SK-N-SH (cell line): ENCODE measurements around the gene HMOX2. TPM values are rescaled to one million over a fixed set of nuclear protein-coding genes. Genes with fewer than 3 reads are reported as not detected.

ENCODE experiments used
- CTCF ChIA-PET: fragments of 300-600, 350-600 bp; formaldehyde crosslinking; extraction: SDS; loops from one replicate; lab custom pipeline; 2021; lab: Yijun Ruan, JAX
- POLR2A ChIA-PET: fragments of 350-600 bp; sonication (Branson Sonifier 250); formaldehyde crosslinking; extraction: SDS; loops from one replicate; lab custom pipeline; 2020; ENCODE audit warnings: antibody characterized with exemption, inconsistent platforms; lab: Yijun Ruan, JAX
- DNase-seq: peaks from one replicate; pipeline ENCODE4 v3.0.0; 2012
- H2AFZ ChIP-seq: fragments of 200-600 bp; sonication (generic); 2 replicates; pipeline ENCODE4 v1.8.1; 2016; ENCODE audit warnings: antibody characterized with exemption, mild to moderate bottlenecking, low read depth
- H3F3A ChIP-seq: fragments of 200-600 bp; sonication (generic); replicated peaks from 2 replicates; pipeline ENCODE3; 2016; ENCODE audit warnings: antibody characterized with exemption, mild to moderate bottlenecking; ENCODE audit not compliant: insufficient read depth
- H3K27ac ChIP-seq, 2 experiments: fragments of 200-500 bp in 1 of 2; fragments of 200-600 bp in 1 of 2; sonication (Bioruptor generic) in 1 of 2; sonication (generic), shearing (Covaris generic) in 1 of 2; 2 replicates each; pipeline versions ENCODE4 v1.5.1 to v1.6.1; 2014 to 2016; ENCODE audit warnings: low read depth in 2 of 2, inconsistent platforms in 1 of 2, low read length in 1 of 2, mild to moderate bottlenecking in 1 of 2, mixed read lengths in 1 of 2
- H3K27me3 ChIP-seq: fragments of 200-600 bp; sonication (generic), shearing (Covaris generic); 2 replicates; pipeline ENCODE4 v1.6.1; 2016; ENCODE audit warnings: mixed run types; ENCODE audit not compliant: insufficient read depth
- H3K36me3 ChIP-seq, 2 experiments: fragments of 200-500 bp in 1 of 2; fragments of 200-600 bp in 1 of 2; sonication (Bioruptor generic) in 1 of 2; sonication (generic) in 1 of 2; replicated peaks in 1 of 2; 2 replicates each; pipeline versions ENCODE3 to v1.5.1; 2014 to 2016; ENCODE audit warnings: low read length in 1 of 2, mild to moderate bottlenecking in 1 of 2; ENCODE audit not compliant: insufficient read depth in 2 of 2, control insufficient read depth in 1 of 2
- H3K4me1 ChIP-seq, 2 experiments: fragments of 200-500 bp in 1 of 2; fragments of 200-600 bp in 1 of 2; sonication (Bioruptor generic) in 1 of 2; sonication (generic), shearing (Covaris generic) in 1 of 2; 2 replicates each; pipeline versions ENCODE4 v1.5.1 to v1.6.1; 2014 to 2016; ENCODE audit warnings: low read depth in 1 of 2, low read length in 1 of 2, mixed run types in 1 of 2; ENCODE audit not compliant: insufficient read depth in 2 of 2, control insufficient read depth in 1 of 2
- H3K4me2 ChIP-seq: fragments of 200-600 bp; sonication (generic), shearing (Covaris generic); 2 replicates; pipeline ENCODE4 v1.6.1; 2017; ENCODE audit warnings: mixed run types
- H3K4me3 ChIP-seq, 2 experiments: fragments of 200-500 bp in 1 of 2; fragments of 200-600 bp in 1 of 2; sonication (Bioruptor generic) in 1 of 2; sonication (generic), shearing (Covaris generic) in 1 of 2; 2 replicates each; pipeline versions ENCODE4 v1.5.1 to v1.8.1; 2014 to 2016; ENCODE audit warnings: low read depth in 2 of 2, inconsistent platforms in 1 of 2, low read length in 1 of 2, mild to moderate bottlenecking in 1 of 2, mixed read lengths in 1 of 2, moderate library complexity in 1 of 2
- H3K79me2 ChIP-seq: fragments of 200-600 bp; sonication (generic); 2 replicates; pipeline ENCODE4 v1.8.1; 2017; ENCODE audit warnings: mild to moderate bottlenecking; ENCODE audit not compliant: insufficient read depth
- H3K9ac ChIP-seq: fragments of 200-600 bp; sonication (generic); 2 replicates; pipeline ENCODE4 v1.6.1; 2017; ENCODE audit warnings: mixed run types
- H3K9me2 ChIP-seq: fragments of 200-600 bp; sonication (generic); 2 replicates; pipeline ENCODE4 v1.6.1; 2017; ENCODE audit warnings: mixed run types
- H3K9me3 ChIP-seq: fragments of 200-600 bp; sonication (generic); 2 replicates; pipeline ENCODE4 v1.6.1; 2017; ENCODE audit warnings: mixed run types, mild to moderate bottlenecking, moderate library complexity
- H4K20me1 ChIP-seq: fragments of 200-600 bp; sonication (generic); 2 replicates; pipeline ENCODE4 v1.6.1; 2017; ENCODE audit warnings: mild to moderate bottlenecking, mixed run types; ENCODE audit not compliant: insufficient read depth
- CHD2 ChIP-seq: fragments of 150-350 bp; IDR thresholded peaks from 2 replicates; pipeline ENCODE4 v1.6.1; 2018; ENCODE audit warnings: low read length; ENCODE audit not compliant: partially characterized antibody
- FOSL2 ChIP-seq: IDR thresholded peaks from 2 replicates; pipeline ENCODE4 v1.4.0; 2012; ENCODE audit warnings: low read depth, mild to moderate bottlenecking, moderate library complexity, borderline replicate concordance
- FOXJ3 ChIP-seq: sonication (generic); formaldehyde crosslinking; IDR thresholded peaks from 2 replicates; pipeline ENCODE4 v1.5.1; 2020; ENCODE audit warnings: mild to moderate bottlenecking, missing genetic modification reagents
- FOXM1 ChIP-seq: IDR thresholded peaks from 2 replicates; pipeline ENCODE4 v1.4.0; 2012; ENCODE audit warnings: low read depth, mild to moderate bottlenecking
- GABPA ChIP-seq: IDR thresholded peaks from 2 replicates; pipeline ENCODE4 v1.4.0; 2012; ENCODE audit warnings: low read depth, mild to moderate bottlenecking
- MEF2A ChIP-seq: IDR thresholded peaks from 2 replicates; pipeline ENCODE4 v1.4.0; 2012; ENCODE audit warnings: low read depth, borderline replicate concordance
- NRF1 ChIP-seq: IDR thresholded peaks from 2 replicates; pipeline ENCODE4 v1.6.1; 2012; ENCODE audit warnings: low read depth, mild to moderate bottlenecking, low read length
- RAD21 ChIP-seq: IDR thresholded peaks from 2 replicates; pipeline ENCODE4 v1.6.1; 2012; ENCODE audit warnings: mild to moderate bottlenecking, low read length
- RCOR1 ChIP-seq: fragments of 150-350 bp; IDR thresholded peaks from 2 replicates; pipeline ENCODE4 v1.6.1; 2017; ENCODE audit warnings: antibody characterized with exemption, low read length
- RFX5 ChIP-seq: IDR thresholded peaks from 2 replicates; pipeline ENCODE4 v1.6.1; 2012; ENCODE audit warnings: mild to moderate bottlenecking, improper control_type of control experiment, low read length
- SIN3A ChIP-seq: IDR thresholded peaks from 2 replicates; pipeline ENCODE4 v1.6.1; 2012; ENCODE audit warnings: low read depth, mild to moderate bottlenecking, low read length, moderate library complexity, borderline replicate concordance
- TAF1 ChIP-seq: IDR thresholded peaks from 2 replicates; pipeline ENCODE4 v1.6.1; 2012; ENCODE audit warnings: low read depth, mild to moderate bottlenecking, low read length, moderate library complexity, borderline replicate concordance
- TCF12 ChIP-seq: IDR thresholded peaks from 2 replicates; pipeline ENCODE4 v1.4.0; 2012
- YY1 ChIP-seq: IDR thresholded peaks from 2 replicates; pipeline ENCODE4 v1.4.0; 2012; ENCODE audit warnings: low read depth, mild to moderate bottlenecking
- WGBS: methylation state at CpG from one replicate; pipeline ENCODE4 v1.1.6; 2017; ENCODE audit warnings: low lambda C conversion rate; 5-methylcytosine and 5-hydroxymethylcytosine counted together
- polyA plus RNA-seq, 3 experiments: library from polyadenylated mRNA; depleted of rRNA; stranded (reverse); fragments of >200 nt; gene quantifications; 2 replicates each; pipeline ENCODE4 v1.2.3, GENCODE V29; 2012
- TF ChIP-seq, protein P1 (sequence below): IDR thresholded peaks from 2 replicates; pipeline ENCODE4 v1.4.0; 2012; ENCODE audit warnings: low read depth, borderline replicate concordance
- TF ChIP-seq, protein P2 (sequence below): IDR thresholded peaks from 2 replicates; pipeline ENCODE4; 2012
- TF ChIP-seq, protein P3 (sequence below): IDR thresholded peaks from 2 replicates; pipeline ENCODE4 v1.4.0; 2012; ENCODE audit warnings: low read depth, borderline replicate concordance
- TF ChIP-seq, protein P4 (sequence below): fragments of 150-350 bp; IDR thresholded peaks from 2 replicates; pipeline ENCODE4 v1.6.1; 2017; ENCODE audit warnings: antibody characterized with exemption, low read length, low read depth, borderline replicate concordance
- TF ChIP-seq, protein P5 (sequence below): IDR thresholded peaks from 2 replicates; pipeline ENCODE4 v1.4.0; 2012; ENCODE audit warnings: low read depth
- TF ChIP-seq, protein P6 (sequence below): fragments of 200-600 bp; sonication (generic); IDR thresholded peaks from 2 replicates; pipeline ENCODE4 v1.6.1; 2017; ENCODE audit warnings: antibody characterized with exemption, mild to moderate bottlenecking, moderate library complexity

HMOX2 gene
- polyA plus RNA-seq, 1 of the 3 experiments (the other 2 are of a cell fraction), result 65.1 TPM

DNA sequence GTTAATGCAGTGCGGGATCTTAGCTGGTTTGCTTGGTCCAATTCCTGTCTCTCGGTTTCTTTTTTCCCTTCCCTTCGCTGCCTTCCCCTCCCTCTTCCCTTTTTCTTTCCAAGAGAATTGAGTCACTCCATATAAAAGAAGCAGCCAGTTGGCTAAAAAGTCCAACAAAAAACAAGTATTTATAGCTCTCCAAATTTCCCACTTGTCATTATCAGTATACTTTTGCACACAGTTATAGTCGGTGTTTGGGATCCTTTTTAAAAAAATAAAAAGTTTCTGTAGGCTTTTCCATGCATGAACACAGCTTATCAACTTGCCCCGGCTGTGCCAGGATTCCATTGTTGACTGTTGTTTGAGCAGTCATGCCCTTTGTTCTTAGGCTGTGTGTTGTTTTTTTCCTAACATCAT is 24.9 kb downstream of the HMOX2 start:
- TF ChIP-seq MEF2A, result no peak
- TF ChIP-seq CHD2, result no peak
- TF ChIP-seq FOXM1, result no peak
- no peak for TF ChIP-seq TCF12
- TF ChIP-seq FOXJ3 (CRISPR knock-in tag), result no peak
- TF ChIP-seq RFX5, result no peak
- TF ChIP-seq, protein P1, sequence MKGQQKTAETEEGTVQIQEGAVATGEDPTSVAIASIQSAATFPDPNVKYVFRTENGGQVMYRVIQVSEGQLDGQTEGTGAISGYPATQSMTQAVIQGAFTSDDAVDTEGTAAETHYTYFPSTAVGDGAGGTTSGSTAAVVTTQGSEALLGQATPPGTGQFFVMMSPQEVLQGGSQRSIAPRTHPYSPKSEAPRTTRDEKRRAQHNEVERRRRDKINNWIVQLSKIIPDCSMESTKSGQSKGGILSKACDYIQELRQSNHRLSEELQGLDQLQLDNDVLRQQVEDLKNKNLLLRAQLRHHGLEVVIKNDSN, result no peak
- TF ChIP-seq RAD21, result no peak
- TF ChIP-seq, protein P2, sequence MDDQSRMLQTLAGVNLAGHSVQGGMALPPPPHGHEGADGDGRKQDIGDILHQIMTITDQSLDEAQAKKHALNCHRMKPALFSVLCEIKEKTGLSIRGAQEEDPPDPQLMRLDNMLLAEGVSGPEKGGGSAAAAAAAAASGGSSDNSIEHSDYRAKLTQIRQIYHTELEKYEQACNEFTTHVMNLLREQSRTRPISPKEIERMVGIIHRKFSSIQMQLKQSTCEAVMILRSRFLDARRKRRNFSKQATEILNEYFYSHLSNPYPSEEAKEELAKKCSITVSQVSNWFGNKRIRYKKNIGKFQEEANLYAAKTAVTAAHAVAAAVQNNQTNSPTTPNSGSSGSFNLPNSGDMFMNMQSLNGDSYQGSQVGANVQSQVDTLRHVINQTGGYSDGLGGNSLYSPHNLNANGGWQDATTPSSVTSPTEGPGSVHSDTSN, result no peak
- TF ChIP-seq, protein P3, sequence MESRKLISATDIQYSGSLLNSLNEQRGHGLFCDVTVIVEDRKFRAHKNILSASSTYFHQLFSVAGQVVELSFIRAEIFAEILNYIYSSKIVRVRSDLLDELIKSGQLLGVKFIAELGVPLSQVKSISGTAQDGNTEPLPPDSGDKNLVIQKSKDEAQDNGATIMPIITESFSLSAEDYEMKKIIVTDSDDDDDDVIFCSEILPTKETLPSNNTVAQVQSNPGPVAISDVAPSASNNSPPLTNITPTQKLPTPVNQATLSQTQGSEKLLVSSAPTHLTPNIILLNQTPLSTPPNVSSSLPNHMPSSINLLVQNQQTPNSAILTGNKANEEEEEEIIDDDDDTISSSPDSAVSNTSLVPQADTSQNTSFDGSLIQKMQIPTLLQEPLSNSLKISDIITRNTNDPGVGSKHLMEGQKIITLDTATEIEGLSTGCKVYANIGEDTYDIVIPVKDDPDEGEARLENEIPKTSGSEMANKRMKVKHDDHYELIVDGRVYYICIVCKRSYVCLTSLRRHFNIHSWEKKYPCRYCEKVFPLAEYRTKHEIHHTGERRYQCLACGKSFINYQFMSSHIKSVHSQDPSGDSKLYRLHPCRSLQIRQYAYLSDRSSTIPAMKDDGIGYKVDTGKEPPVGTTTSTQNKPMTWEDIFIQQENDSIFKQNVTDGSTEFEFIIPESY, result no peak
- no peak for TF ChIP-seq NRF1
- no peak for TF ChIP-seq SIN3A
- TF ChIP-seq, protein P4, sequence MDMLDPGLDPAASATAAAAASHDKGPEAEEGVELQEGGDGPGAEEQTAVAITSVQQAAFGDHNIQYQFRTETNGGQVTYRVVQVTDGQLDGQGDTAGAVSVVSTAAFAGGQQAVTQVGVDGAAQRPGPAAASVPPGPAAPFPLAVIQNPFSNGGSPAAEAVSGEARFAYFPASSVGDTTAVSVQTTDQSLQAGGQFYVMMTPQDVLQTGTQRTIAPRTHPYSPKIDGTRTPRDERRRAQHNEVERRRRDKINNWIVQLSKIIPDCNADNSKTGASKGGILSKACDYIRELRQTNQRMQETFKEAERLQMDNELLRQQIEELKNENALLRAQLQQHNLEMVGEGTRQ, result no peak
- TF ChIP-seq RCOR1, result no peak
- no peak for TF ChIP-seq FOSL2
- no peak for TF ChIP-seq GABPA
- TF ChIP-seq, protein P5, sequence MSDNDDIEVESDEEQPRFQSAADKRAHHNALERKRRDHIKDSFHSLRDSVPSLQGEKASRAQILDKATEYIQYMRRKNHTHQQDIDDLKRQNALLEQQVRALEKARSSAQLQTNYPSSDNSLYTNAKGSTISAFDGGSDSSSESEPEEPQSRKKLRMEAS, result no peak
- TF ChIP-seq, protein P6, sequence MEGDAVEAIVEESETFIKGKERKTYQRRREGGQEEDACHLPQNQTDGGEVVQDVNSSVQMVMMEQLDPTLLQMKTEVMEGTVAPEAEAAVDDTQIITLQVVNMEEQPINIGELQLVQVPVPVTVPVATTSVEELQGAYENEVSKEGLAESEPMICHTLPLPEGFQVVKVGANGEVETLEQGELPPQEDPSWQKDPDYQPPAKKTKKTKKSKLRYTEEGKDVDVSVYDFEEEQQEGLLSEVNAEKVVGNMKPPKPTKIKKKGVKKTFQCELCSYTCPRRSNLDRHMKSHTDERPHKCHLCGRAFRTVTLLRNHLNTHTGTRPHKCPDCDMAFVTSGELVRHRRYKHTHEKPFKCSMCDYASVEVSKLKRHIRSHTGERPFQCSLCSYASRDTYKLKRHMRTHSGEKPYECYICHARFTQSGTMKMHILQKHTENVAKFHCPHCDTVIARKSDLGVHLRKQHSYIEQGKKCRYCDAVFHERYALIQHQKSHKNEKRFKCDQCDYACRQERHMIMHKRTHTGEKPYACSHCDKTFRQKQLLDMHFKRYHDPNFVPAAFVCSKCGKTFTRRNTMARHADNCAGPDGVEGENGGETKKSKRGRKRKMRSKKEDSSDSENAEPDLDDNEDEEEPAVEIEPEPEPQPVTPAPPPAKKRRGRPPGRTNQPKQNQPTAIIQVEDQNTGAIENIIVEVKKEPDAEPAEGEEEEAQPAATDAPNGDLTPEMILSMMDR, result no peak
- TF ChIP-seq TAF1, result no peak
- TF ChIP-seq YY1, result no peak
- no peaks in the 10 kb centered on the region for H3K27me3 ChIP-seq
- peaks cover 7 to 25% of the 10 kb centered on the region in 2 experiments; a peak in 3 of 4 replicates for H3K4me1 ChIP-seq
- H3K4me2 ChIP-seq, result peak overlapping the region; percentile 68
- no peaks in the 10 kb centered on the region for H3K9me3 ChIP-seq
- peak overlapping the region; percentile 69 to 80; a peak in 3 of 4 replicates for H3K27ac ChIP-seq
- no peak overlapping the region for H2AFZ ChIP-seq
- peaks cover 67% of the 10 kb centered on the region for H3K79me2 ChIP-seq
- peaks cover 29% of the 10 kb centered on the region for H3F3A ChIP-seq
- H3K36me3 ChIP-seq, result peaks cover 0 to 6% of the 10 kb centered on the region in 2 experiments
- DNase-seq, result no peak
- POLR2A ChIA-PET, result no interaction called here
- H3K9me2 ChIP-seq, result no peaks in the 10 kb centered on the region
- peak overlapping the region; percentile 9; the same call in 1 of the 2 replicates for H3K9ac ChIP-seq
- CTCF ChIA-PET, result interaction anchor here (0.7 to 4.6 kb wide), 9 partner anchors 10 to 195 kb away, joined by 3 to 23 read pairs (median 4); partner anchors contain the start of gene MGRN1
- 61% methylated on average over 5 of the region's 5 CpGs for WGBS
- H4K20me1 ChIP-seq, result peaks cover 8% of the 10 kb centered on the region; the same call in 1 of the 2 replicates
- H3K4me3 ChIP-seq, result no peak overlapping the region
